Skin epidermis (tissue), 12 donors: Measurements from ENCODE around the gene CYB5B.
"Not testable (repeated sequence)": the region's sequence is repeated elsewhere in the genome, so short reads cannot be mapped to it uniquely, and the experiment has no call there.

Experiments
- H3K27ac ChIP-seq, 21 experiments: fragments of 200-600 bp; sonication (generic) in 11 of 21; one replicate each; pipeline ENCODE4 v1.5.0; 2020; ENCODE audit warnings: mild to moderate bottlenecking in 3 of 21, inconsistent platforms in 2 of 21, moderate library complexity in 2 of 21
- H3K4me3 ChIP-seq, 7 experiments: fragments of 200-600 bp; sonication (generic) in 2 of 7; one replicate each; pipeline ENCODE4 v1.5.0; 2020; ENCODE audit warnings: inconsistent platforms in 2 of 7, mild to moderate bottlenecking in 2 of 7, moderate library complexity in 1 of 7

CYB5B gene

DNA sequence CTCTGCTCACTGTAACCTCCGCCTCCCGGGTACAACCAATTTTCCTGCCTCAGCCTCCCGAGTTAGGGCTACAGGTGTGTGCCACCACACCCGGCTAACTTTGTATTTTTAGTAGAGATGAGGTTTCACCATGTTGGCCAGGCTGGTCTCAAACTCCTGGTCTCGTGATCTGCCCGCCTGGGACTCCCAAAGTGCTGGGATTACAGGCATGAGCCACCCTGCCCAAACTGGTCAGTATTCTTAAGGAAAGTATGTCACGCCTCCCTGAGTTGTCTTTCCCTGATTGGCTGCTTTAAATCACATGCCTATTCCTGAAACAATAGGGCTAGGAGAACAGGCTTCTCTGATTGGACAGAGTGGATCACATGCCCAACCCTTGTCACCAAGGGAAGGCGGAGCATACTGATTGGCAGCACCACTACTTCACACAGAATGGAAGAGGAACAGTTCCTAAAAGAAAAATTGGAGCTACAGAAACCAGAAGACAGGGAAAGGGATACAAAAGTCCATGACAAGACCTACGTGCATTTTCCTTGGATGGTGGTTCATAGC is 17.6 kb upstream of the CYB5B start:
- no peak overlapping the region for H3K4me3 ChIP-seq

DNA sequence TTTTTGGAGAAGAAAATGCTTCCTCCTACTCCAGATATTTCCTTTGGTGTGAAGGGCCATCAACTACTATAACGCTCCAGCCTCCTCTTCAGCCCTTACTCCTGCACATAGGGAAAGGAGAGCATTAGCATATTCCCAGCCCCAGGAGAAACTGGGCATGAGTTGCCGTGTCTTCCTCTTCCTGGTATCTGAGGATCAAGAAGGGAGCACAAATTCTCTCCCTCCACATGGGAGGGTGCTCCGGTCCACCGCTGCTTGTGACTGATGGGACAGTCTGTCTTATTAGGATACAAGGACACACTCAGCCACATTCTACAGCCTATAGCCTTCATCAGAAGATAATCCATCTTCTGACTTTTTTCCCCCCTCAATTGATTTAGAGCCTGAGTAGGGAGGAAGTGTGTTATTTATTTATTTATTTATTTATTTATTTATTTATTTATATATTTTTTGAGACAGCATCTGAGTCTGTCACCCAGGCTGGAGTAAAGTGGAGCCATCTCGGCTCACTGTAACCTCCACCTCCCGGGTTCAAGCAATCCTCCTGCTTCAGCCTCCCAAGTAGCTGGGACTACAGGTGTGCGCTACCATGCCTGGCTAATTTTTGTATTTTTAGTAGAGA is 16.6 kb upstream of the CYB5B start:
- H3K27ac ChIP-seq = peak overlapping the region in 4 of 21 experiments; percentile 4 to 66 (median 15)
- H3K4me3 ChIP-seq = no peak overlapping the region

More for the DNA sequence above, 17.6 kb upstream of the CYB5B start:
- no peak overlapping the region for H3K27ac ChIP-seq

DNA sequence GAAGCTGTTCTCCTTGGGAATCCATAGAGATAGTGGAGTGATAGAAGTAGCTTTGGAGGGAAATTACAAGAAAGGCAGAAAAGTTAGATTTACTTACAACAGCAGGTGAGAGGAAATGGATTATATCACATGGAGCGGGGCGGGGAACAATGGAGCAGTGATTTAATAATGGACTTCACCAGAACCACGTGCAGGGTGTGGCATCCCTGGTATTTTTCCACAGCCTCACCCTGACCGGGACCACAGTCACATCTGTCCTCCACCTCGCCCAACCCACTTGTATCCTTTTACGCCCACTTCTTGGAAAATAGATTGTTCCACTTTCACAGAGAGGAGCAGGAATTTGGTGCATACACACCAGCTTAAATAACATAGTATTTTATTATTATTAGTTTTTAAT is 15.9 kb upstream of the CYB5B start:
- peak overlapping the region in 3 of 21 experiments; percentile 4 to 66 (median 13) for H3K27ac ChIP-seq
- H3K4me3 ChIP-seq = no peak overlapping the region

DNA sequence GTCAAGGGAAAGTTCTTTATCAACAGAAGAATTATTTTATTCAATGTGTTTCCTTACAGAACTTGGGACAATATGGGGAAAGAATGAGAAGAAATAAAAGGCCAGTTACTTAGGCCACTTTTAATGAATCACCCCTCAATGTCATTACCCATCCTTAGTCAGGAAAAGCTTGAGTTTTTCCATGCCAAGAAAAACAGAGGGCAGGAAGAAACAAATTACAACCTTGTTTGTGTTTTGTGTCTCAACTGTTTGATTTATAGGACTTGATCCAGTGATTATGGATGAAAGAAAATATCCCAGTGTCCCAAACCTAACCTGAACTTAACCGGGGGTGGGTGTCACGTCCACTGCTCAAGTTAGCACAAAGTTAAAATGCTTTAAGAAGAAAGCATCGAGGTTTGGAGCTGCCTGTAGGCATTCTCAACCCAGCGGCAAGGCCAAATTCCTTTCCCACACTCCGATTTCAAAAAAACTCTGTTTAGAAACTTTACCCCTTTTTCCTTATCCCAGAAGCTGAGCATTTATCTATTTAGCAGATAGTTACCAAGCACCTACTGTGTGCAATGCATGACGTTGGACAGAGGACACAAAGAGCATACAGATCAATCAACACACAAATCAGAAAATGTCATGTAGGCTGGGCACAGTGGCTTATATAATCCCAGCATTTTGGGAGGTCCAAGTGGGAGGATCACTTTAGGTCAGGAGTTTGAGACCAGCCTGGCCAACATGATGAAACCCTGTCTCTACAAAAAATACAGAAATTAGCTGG is 14.0 kb upstream of the CYB5B start:
- peak overlapping the region in 9 of 21 experiments; percentile 4 to 57 (median 41) for H3K27ac ChIP-seq
- no peak overlapping the region for H3K4me3 ChIP-seq

DNA sequence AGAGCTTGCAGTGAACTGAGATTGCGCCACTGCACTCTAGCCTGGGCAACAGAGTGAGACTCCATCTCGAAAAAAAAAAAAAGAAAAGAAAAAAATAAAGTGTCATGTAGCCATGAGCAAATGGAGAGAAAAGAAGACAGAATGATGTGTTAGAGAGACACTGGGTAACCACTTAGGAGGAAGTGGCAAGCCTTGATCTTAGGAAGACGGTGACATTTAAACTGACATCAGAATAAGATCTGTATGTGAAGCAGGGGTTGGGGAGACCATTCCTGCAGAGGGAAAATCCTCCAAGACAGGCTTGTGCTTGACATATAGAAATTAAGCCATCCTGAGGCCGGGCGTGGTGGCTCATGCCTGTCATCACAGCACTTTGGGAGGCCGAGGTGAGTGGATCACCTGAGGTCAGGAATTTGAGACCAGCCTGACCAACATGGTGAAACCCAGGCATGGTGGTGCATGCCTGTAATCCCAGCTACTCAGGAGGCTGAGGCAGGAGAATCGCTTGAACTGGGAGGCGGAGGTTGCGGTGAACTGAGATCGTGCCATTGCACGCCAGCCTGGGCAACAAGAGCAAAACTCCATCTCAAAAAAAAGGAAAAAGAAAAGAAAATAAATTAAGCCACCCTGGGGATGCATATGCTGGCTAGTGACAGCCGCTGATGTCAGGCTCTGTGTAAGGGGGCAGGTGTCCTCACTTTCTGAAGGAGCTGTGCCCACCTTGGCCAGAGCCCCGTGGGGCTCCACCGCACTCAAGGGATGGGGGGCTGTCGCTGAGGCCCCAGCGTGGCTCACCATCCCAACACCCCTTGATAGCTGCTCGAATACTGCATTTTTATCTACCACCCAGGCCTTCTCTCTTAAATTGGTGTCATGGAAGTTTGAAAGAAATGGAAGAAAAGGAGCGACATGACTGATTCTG is 13.1 kb upstream of the CYB5B start:
- H3K27ac ChIP-seq = peak overlapping the region in 2 of 21 experiments; percentile 40 to 57
- H3K4me3 ChIP-seq = no peak overlapping the region

DNA sequence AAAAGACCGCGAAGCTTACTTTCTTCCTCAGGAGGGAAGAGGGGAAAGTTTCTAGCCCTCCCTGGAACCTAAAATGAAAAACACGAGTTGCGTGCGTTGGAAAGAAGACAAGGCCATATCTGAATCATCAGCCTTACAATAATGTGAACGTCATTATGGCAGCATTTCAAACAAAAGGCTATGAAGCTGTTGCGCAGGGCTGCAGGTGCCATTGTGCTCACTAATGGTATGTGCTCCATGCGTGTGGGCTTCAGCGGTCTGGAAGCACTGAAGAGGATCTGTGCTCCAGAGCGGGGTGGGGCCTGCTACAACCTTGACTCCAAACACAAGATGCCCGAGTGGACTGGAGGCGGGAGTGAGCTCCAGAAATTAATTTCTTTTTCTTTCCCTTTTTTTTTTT is 12.1 kb upstream of the CYB5B start:
- Histone ChIP-seq H3K4me3 (no peak overlapping the region), H3K27ac (no peak overlapping the region)

DNA sequence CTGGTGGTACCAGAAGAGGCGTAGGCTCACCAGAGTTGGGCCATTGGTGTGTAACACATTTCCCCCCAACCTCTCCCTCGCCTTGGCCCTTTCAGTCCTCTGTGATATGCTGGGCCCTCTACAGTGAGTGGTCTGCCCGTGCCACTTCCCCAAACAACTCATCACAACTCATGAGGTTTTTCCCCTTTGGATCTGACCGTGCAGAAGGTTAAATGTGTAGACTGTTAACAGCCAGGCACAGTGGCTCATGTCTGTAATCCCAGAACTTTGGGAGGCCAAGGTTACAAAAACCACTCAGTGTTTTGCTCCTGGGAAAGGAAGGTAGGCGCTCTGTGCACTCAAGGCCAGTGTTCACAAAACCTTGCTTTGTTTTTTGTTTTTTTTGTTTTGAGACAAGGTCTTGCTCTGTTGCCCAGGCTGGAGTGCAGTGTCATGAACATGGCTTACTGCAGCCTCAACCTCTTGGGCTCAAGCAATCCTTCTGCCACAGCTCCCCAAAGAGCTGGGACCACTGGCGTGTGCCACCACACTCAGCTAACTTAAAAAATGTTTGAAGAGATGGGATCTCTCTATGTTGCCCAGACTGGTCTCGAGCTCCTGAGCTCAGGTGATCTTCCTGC is 11.3 kb upstream of the CYB5B start:
- Histone ChIP-seq H3K4me3 (no peak overlapping the region), H3K27ac (no peak overlapping the region)

DNA sequence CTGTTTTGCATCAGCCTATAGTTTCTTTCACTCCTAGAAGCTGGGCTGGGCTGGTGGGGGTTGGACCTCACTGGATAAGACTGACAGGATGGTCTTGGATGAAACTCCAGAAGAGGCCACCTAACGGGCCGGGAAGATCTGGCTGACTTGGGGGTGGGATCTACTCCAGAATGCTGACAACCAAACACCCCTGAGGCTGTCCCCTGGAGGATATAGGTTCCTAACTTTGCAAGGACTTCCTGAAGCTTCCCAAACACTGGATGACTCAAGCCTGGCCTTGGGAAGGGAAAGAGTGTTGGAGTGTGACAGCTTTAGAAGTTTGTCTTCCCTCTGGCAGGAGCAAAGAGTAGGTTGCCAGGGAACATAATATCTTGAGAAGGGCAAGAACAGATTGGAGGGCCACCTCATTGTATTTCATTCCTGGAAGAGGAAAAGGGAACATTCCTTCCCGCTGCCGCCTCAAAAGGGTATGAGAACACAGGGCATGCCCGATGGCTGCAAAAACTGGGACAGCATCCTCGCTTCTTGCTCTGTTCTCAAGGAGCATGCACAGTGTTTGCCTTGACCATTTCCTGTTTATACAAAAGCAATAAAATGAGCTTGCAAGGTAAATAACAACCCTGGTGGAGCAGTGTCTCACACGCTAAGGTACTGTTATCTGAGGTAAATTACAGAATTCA is 6.8 kb upstream of the CYB5B start:
- peak overlapping the region in 2 of 21 experiments; percentile 40 to 58 for H3K27ac ChIP-seq
- H3K4me3 ChIP-seq = no peak overlapping the region

DNA sequence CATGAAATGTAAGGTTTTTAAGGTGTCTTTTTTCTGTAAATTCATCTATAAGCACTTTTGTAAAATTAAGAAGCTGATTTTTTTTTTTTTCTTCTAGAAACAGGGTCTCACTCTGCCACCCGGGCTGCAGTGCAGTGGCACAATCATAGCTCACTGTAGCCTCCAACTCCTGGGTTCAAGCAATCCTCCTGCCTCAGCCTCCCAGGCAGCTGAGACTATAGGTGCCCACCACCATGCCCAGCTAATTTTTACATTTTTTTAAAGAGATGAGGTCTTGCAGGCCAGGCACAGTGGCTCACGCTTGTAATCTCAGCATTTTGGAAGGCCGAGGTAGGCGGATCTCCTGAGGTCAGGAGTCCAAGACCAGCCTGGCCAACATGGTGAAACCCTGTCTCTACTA is 4.5 kb upstream of the CYB5B start:
- Histone ChIP-seq H3K4me3 (no peak overlapping the region), H3K27ac (no peak overlapping the region)

DNA sequence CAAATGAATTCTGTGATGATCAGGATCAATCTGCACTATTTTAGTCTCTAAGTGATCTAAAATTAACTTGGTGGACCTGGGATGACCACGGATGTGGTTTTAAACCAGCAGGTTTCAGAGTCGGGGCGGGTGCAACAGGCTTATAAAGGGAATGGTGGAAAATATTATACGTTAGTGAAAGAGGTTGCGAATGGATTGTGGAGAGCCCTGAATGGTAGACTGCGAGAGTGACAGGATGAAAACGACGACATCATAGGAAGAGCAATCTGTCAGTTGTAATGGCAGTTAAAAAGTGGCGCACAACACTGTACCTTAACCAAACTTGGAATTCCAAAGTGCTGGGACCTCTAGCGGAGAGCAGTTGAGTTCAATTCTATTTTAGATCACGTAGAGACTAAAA is 1.2 kb upstream of the CYB5B start:
- H3K27ac ChIP-seq = no peak overlapping the region
- no peak overlapping the region for H3K4me3 ChIP-seq

DNA sequence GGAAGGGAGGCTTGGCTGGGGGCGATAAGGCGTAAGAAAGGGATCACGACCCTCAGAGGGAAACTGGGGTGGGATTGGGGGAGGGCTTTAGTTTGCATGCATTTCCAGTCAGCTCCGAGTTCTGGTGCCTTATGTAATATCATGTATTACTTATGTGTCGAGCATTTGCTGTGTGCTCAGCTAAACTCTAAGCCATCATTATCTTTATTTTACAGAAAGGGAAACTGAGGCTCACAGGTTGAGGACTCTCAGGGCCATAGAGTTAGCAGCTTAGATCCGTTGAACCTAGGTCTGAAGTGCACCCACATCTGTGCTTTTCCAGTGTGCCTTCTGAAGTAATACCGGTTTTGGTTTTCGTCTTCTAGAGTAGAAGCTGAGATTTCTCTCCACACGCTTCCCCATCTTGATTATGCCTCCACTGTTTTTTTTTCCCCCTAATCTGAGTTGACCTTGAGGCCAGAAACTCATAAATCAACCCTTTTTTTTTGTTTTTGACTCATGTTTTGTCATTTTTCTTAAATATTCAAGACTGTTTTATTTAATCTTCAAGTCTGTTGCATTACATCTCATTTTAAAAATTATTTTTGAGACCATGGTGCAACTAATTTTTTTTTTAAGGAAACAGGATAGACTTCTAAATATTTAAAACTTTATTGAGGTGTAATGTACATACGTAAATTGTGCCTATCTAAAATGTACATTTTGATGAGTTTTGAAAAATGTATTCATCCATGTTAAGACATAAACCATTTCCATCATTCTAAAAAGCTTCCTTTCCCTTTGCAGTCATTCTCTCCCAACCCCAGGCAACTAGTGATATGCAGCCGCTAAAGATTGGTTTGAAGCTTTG is 741 bp downstream of the CYB5B start:
- Histone ChIP-seq H3K27ac (peak overlapping the region; percentile 4 to 92 (median 86)), H3K4me3 (peak overlapping the region; percentile 61 to 91 (median 72))

DNA sequence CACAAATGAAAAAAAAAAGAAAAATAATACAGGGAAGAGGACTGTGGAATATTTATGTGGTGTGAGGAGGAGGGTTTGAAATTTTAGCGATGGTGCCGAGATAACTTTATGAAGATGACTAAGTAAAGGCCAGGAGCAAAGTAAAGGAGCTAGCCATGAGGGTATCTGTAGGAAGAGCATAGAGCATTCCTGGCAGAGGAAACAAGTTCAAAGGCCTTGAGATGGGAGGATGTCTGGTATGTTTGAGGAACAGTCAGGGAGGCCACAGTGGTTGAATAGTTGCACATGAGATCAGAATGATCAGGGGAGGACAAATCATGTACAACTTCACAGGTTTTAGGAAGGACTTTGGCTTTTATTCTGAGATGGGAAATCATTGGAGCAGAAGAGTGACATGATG is 4.2 kb downstream of the CYB5B start:
- H3K27ac ChIP-seq = no peak overlapping the region
- no peak overlapping the region for H3K4me3 ChIP-seq

DNA sequence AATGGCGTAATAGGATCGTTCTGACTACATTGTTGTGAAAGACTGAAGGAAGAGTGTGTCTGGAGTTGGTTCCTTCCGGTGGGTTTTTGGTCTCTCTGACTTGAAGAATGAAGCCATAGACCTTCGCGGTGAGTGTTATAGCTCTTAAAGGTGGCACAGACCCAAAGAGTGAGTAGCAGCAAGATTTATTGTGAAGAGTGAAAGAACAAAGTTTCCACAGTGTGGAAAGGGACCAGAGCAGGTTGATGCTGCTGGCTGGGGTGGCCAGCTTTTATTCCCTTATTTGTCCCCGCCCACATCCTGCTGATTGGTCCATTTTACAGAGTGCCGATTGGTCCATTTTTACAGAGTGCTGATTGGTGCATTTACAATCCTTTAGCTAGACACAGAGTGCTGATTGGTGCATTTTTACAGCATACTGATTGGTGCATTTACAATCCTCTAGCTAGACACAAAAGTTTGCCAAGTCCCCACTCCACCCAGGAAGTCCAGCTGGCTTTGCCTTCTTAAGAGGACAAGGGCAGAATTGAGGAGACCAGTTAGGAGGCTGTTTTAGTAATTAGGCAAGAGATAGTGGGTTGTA is 4.7 kb downstream of the CYB5B start:
- H3K27ac ChIP-seq = not testable (repeated sequence)

DNA sequence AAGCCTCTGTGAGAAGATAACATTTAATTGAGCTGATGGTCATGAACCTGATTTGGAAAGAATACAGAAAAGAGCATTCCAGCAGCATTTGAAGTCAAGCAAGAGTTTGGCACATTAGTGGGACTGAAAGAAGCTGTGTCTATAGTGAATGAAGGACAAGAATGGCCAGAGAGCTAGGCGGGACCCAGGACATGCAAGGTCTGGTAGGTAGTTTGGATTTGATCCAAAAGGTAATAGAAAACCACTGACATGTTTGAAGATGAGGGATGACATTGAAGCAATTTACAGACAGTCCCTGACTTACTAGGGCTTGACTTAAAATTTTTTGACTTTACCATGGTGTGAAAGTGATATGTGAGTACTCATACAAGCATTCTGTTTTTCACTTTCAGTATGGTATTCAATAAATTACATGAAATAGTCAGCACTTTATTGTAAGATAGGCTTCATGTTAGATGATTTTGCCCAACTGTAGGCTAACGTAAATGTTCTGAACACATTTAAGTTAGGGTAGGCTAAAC is 7.6 kb downstream of the CYB5B start:
- Histone ChIP-seq H3K4me3 (no peak overlapping the region), H3K27ac (no peak overlapping the region)

More for the DNA sequence above, 4.7 kb downstream of the CYB5B start:
- not testable (repeated sequence) for H3K4me3 ChIP-seq

DNA sequence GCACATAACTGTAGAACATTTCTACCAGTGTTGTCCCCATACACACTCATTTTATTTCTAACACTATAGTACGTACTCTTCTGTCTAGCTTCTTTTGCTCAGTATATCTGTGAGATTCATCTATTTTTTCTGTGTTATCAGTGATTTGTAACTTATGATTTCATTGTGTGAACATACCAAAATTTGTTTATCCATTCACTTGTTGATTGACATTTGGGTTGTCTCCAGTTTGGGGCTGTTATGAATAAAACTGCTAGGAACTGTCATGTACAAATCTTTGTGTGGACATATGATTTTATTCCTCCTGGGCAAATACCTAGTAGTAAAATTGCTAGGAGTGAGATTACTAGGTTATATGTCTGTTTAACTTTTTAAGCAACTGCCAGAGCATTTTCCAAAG is 9.6 kb downstream of the CYB5B start:
- Histone ChIP-seq H3K27ac (no peak overlapping the region), H3K4me3 (no peak overlapping the region)

DNA sequence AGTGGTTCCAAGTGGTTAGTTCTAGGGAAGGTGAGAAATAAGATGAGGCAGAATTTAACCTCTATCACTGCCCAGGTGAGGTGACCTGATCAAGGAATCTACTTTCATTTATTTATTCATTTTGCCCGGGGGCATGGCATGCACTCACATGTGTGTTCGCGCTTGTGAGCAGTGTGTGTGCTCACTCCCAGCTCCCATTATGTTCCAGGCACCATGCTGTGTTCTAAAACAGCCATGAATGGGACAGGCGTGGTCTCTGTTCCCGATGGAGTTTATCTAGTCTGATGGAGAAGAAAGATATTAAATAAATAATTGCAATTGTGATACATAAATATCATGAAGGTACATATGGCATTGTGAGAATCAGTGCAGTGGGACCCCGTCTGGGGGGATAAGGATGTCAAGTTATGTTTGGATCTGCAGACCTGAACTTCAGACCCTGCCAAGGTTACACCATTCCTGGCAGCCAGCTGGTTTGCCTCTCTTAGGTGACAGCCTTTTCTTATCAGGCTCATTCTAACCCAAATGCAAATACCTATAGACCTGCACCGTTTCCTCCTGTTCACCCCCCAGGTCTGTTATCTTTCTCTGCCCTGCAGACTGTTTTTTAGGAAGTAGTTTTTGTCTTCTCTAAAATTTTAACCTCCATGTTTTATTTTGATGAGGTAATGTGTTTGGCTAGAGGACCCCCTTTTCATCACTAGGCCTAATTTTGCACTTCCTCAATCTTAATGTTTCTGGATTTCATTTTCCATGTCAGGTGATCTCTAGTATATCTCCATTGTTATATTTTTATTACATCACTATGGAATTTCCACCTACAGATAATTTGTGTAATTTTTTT is 11.8 kb downstream of the CYB5B start:
- no peak overlapping the region for H3K4me3 ChIP-seq
- peak overlapping the region in 1 of 21 experiments; percentile 26 for H3K27ac ChIP-seq

DNA sequence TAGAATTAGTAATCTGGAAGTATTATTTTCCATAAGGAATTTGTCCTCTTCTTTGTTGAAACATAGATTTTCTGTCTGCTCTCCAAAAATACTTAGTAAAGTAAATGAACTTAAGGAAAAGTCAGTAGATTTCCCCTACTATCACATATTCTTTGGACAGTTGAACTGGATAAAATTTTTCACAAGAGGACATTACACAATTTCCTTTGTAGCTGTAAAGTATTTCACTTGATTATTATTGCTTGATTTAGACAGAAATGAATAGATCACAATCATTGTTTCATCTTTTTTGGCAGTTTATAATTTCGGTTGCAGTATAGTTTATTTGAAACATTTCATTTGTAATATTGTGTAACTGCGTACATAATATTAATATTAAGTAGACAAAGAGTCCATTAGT is 12.5 kb downstream of the CYB5B start:
- peak overlapping the region in 1 of 21 experiments; percentile 26 for H3K27ac ChIP-seq
- no peak overlapping the region for H3K4me3 ChIP-seq
